SK-N-SH (cell line): ENCODE data around the gene XRN1.

Experiments
- EP300 ChIP-seq, 2 experiments: IDR thresholded peaks; 2 replicates each; pipeline versions ENCODE4 v1.4.0 to v1.6.1; 2012; ENCODE audit warnings: borderline replicate concordance in 1 of 2, low read depth in 1 of 2, low read length in 1 of 2
- GABPA ChIP-seq: IDR thresholded peaks from 2 replicates; pipeline ENCODE4 v1.4.0; 2012; ENCODE audit warnings: low read depth, mild to moderate bottlenecking
- POLR2AphosphoS5 ChIP-seq: IDR thresholded peaks from 2 replicates; pipeline ENCODE4 v1.6.1; 2012; ENCODE audit warnings: low read depth, low read length
- SMC3 ChIP-seq: IDR thresholded peaks from 2 replicates; pipeline ENCODE4 v1.6.1; 2012; ENCODE audit warnings: low read depth, low read length, improper control_type of control experiment
- TF ChIP-seq, protein P1 (sequence below): fragments of 150-350 bp; IDR thresholded peaks from 2 replicates; pipeline ENCODE4 v1.6.1; 2017; ENCODE audit warnings: antibody characterized with exemption, low read length, low read depth, borderline replicate concordance
- TF ChIP-seq, protein P2 (sequence below): fragments of 200-600 bp; sonication (generic); IDR thresholded peaks from 2 replicates; pipeline ENCODE4 v1.6.1; 2017; ENCODE audit warnings: antibody characterized with exemption, mild to moderate bottlenecking, moderate library complexity
- TF ChIP-seq, protein P3 (sequence below): IDR thresholded peaks from 2 replicates; pipeline ENCODE4 v1.4.0; 2012; ENCODE audit warnings: low read depth, borderline replicate concordance

DNA sequence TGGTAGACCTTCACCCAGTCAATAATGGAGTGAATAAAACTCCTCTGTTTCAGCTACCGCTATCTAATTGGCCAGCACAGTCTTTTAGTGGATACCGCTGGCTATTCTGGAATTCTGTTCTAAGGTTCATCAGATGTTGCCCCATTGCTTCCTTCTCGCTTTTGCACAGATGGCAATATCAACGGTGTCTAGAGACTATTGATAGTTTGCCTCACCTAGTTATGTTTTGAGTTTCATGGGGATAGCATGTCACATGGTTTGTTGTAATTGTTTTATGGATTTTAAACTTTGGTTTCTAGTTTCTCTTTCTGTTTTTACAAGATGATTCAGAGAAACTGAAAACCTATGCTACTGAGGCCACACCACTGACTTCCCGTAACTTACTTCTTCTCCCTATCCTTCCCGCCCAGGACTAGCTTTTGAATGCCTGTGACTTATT lies 2.0 kb downstream of the XRN1 start:
- TF ChIP-seq, protein P1, sequence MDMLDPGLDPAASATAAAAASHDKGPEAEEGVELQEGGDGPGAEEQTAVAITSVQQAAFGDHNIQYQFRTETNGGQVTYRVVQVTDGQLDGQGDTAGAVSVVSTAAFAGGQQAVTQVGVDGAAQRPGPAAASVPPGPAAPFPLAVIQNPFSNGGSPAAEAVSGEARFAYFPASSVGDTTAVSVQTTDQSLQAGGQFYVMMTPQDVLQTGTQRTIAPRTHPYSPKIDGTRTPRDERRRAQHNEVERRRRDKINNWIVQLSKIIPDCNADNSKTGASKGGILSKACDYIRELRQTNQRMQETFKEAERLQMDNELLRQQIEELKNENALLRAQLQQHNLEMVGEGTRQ = no peak
- TF ChIP-seq GABPA = no peak
- TF ChIP-seq, protein P2, sequence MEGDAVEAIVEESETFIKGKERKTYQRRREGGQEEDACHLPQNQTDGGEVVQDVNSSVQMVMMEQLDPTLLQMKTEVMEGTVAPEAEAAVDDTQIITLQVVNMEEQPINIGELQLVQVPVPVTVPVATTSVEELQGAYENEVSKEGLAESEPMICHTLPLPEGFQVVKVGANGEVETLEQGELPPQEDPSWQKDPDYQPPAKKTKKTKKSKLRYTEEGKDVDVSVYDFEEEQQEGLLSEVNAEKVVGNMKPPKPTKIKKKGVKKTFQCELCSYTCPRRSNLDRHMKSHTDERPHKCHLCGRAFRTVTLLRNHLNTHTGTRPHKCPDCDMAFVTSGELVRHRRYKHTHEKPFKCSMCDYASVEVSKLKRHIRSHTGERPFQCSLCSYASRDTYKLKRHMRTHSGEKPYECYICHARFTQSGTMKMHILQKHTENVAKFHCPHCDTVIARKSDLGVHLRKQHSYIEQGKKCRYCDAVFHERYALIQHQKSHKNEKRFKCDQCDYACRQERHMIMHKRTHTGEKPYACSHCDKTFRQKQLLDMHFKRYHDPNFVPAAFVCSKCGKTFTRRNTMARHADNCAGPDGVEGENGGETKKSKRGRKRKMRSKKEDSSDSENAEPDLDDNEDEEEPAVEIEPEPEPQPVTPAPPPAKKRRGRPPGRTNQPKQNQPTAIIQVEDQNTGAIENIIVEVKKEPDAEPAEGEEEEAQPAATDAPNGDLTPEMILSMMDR = no peak
- TF ChIP-seq POLR2AphosphoS5 = no peak
- TF ChIP-seq SMC3 = no peak
- no peak for TF ChIP-seq EP300 (IDR thresholded peaks at IDR 0.05; ENCODE audit: borderline replicate concordance in 1 of 2, low read depth in 1 of 2, low read length in 1 of 2)
- TF ChIP-seq, protein P3, sequence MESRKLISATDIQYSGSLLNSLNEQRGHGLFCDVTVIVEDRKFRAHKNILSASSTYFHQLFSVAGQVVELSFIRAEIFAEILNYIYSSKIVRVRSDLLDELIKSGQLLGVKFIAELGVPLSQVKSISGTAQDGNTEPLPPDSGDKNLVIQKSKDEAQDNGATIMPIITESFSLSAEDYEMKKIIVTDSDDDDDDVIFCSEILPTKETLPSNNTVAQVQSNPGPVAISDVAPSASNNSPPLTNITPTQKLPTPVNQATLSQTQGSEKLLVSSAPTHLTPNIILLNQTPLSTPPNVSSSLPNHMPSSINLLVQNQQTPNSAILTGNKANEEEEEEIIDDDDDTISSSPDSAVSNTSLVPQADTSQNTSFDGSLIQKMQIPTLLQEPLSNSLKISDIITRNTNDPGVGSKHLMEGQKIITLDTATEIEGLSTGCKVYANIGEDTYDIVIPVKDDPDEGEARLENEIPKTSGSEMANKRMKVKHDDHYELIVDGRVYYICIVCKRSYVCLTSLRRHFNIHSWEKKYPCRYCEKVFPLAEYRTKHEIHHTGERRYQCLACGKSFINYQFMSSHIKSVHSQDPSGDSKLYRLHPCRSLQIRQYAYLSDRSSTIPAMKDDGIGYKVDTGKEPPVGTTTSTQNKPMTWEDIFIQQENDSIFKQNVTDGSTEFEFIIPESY = no peak
